Colonic mucosa (tissue), 4 donors: Measurements from ENCODE around the gene MT2A. TPM values are rescaled to one million over a fixed set of nuclear protein-coding genes. Genes with fewer than 3 reads are reported as not detected.

ENCODE experiments used
- DNase-seq: peaks from one replicate; pipeline ENCODE4 v3.0.0-alpha.2; 2020
- H3K27ac ChIP-seq: fragments of 200-600 bp; one replicate; pipeline ENCODE4 v1.8.0; 2021
- H3K27me3 ChIP-seq: fragments of 200-600 bp; one replicate; pipeline ENCODE4 v1.8.0; 2021
- H3K36me3 ChIP-seq: fragments of 200-600 bp; one replicate; pipeline ENCODE4 v1.8.0; 2021
- H3K4me1 ChIP-seq: fragments of 200-600 bp; one replicate; pipeline ENCODE4 v1.8.0; 2021; ENCODE audit warnings: mild to moderate bottlenecking
- H3K4me3 ChIP-seq: fragments of 200-600 bp; one replicate; pipeline ENCODE4 v1.8.0; 2021
- H3K9ac ChIP-seq, 2 donors: one replicate each; pipeline ENCODE4 v1.7.0; 2013; ENCODE audit warnings: control low read depth in 2 of 2, low read depth in 2 of 2, low read length in 2 of 2
- H3K9me3 ChIP-seq: fragments of 200-600 bp; one replicate; pipeline ENCODE4 v1.8.0; 2021
- CTCF ChIP-seq: fragments of 200-600 bp; IDR thresholded peaks from one replicate; pipeline ENCODE4 v1.8.0; 2022; ENCODE audit warnings: antibody characterized with exemption, mild to moderate bottlenecking
- intact Hi-C: fragments of 100-400 bp; cut with DNase I; formaldehyde crosslinking; loops from one replicate; pipeline ENCODE4 v1.14.1; 2022
- total RNA-seq, 2 donors: library from RNA; stranded (reverse); fragmentation: NEBNext Ultra II Directional in 1 of 2; extraction: Animal tissue kit (Norgen Biotek cat#: 25700) in 1 of 2; gene quantifications; one replicate each; pipeline ENCODE4 v1.2.1, GENCODE V29; 2021
- donor health status: healthy.
- donor health status: DM: no; HTN: no; CAD: no.
- donor health status: DM: no; HTN: no; CAD: no.

MT2A gene
- total RNA-seq, 2 donors from 2014 or later = 239 to 320 TPM

GRCh38 chr16:56606476-56607108, 1.8 kb upstream of the MT2A start:
- Histone ChIP-seq H3K36me3 (no peaks in the 10 kb centered on the region), H3K4me1 (peaks cover 11% of the 10 kb centered on the region), H3K9me3 (no peaks in the 10 kb centered on the region), H3K27ac (peak overlapping the region; percentile 88), H3K27me3 (no peaks in the 10 kb centered on the region), H3K9ac (peak overlapping the region in 1 of 2 donors; percentile 80), H3K4me3 (no peak overlapping the region)
- no peak for TF ChIP-seq CTCF
- DNase-seq = peak; percentile 29
- intact Hi-C loops = loop anchor here (10.0 kb wide), 1 partner anchor 92 kb away; no protein-coding TSS in a partner anchor

- peaks cover 11% of the 10 kb centered on the region for H3K4me1 ChIP-seq
- no peaks in the 10 kb centered on the region for H3K9me3 ChIP-seq
- TF ChIP-seq CTCF = no peak
Observed at GRCh38 chr16:56607109-56607618, 1.2 kb upstream of the MT2A start.

GRCh38 chr16:56607675-56608042, 725 bp upstream of the MT2A start:
- H3K27me3 ChIP-seq = no peaks in the 10 kb centered on the region
- peak overlapping the region; percentile 54 for H3K4me3 ChIP-seq
- peak overlapping the region; percentile 88 for H3K27ac ChIP-seq
- no peaks in the 10 kb centered on the region for H3K9me3 ChIP-seq
- peaks cover 11% of the 10 kb centered on the region for H3K4me1 ChIP-seq
- no peaks in the 10 kb centered on the region for H3K36me3 ChIP-seq
- peak overlapping the region; percentile 48 to 80 for H3K9ac ChIP-seq
- DNase-seq = no peak
- TF ChIP-seq CTCF = no peak
- intact Hi-C loops = loop anchor here (10.0 kb wide), 1 partner anchor 93 kb away; no protein-coding TSS in a partner anchor

More at GRCh38 chr16:56607109-56607618, 1.2 kb upstream of the MT2A start:
- intact Hi-C loops = loop anchor here (10.0 kb wide), 1 partner anchor 92 kb away; no protein-coding TSS in a partner anchor
- H3K9ac ChIP-seq = peak overlapping the region; percentile 48 to 80
- H3K27me3 ChIP-seq = no peaks in the 10 kb centered on the region
- H3K36me3 ChIP-seq = no peaks in the 10 kb centered on the region
- peak; percentile 54 for DNase-seq
- no peak overlapping the region for H3K4me3 ChIP-seq
- peak overlapping the region; percentile 88 for H3K27ac ChIP-seq

GRCh38 chr16:56608876-56609462, 585 bp downstream of the MT2A start:
- intact Hi-C loops = loop anchor here (10.0 kb wide), 1 partner anchor 94 kb away; no protein-coding TSS in a partner anchor
- Histone ChIP-seq H3K27ac (peak overlapping the region; percentile 88), H3K9ac (peak overlapping the region; percentile 64 to 94), H3K4me1 (peaks cover 11% of the 10 kb centered on the region), H3K36me3 (no peaks in the 10 kb centered on the region), H3K4me3 (peak overlapping the region; percentile 54), H3K9me3 (no peaks in the 10 kb centered on the region), H3K27me3 (no peaks in the 10 kb centered on the region)
- no peak for TF ChIP-seq CTCF
- DNase-seq = peak; percentile 50

- TF ChIP-seq CTCF = no peak
- Histone ChIP-seq H3K4me1 (peaks cover 11% of the 10 kb centered on the region), H3K27me3 (no peaks in the 10 kb centered on the region), H3K9ac (peak overlapping the region; percentile 64 to 94), H3K27ac (peak overlapping the region; percentile 88), H3K4me3 (peak overlapping the region; percentile 54), H3K9me3 (no peaks in the 10 kb centered on the region), H3K36me3 (no peaks in the 10 kb centered on the region)
- peak; percentile 92 for DNase-seq
- intact Hi-C loops = loop anchor here (10.0 kb wide), 1 partner anchor 95 kb away; no protein-coding TSS in a partner anchor
Observed at GRCh38 chr16:56609463-56609921, 1.1 kb downstream of the MT2A start.
